Left ventricle myocardium superior (tissue), 1 donor: Measurements from ENCODE around the gene ACIN1. TPM values are rescaled to one million over a fixed set of nuclear protein-coding genes. Genes with fewer than 3 reads are reported as not detected.
A peak's percentile ranks its signal among the peaks of the same experiment; 100 is the strongest.

Experiments used
- ATAC-seq: fragments of 200-7000 bp; cut with Tn5 transposase; one replicate; pipeline ENCODE4 v1.9.1; 2020; ENCODE audit warnings: mild to moderate bottlenecking, moderate library complexity
- DNase-seq: peaks from one replicate; pipeline ENCODE4 v3.0.0-alpha.2; 2020
- intact Hi-C: fragments of 100-400 bp; cut with micrococcal nuclease; formaldehyde crosslinking; loops from one replicate; pipeline ENCODE4 v1.11.0; 2022
- total RNA-seq: library from RNA; stranded (reverse); fragmentation: NEBNext Ultra II Directional; extraction: Animal tissue kit (Norgen Biotek cat#: 25700); gene quantifications from one replicate; pipeline ENCODE4 v1.2.1, GENCODE V29; 2021
- donor health status: DM: no; HTN: yes; CAD: no; lungs with severe emphysema.

The ACIN1 gene
- total RNA-seq, 1 donor from 2014 or later = 78.4 TPM

GRCh38 chr14:23068789-23069412, 26.0 kb downstream of the ACIN1 start:
- intact Hi-C loops = no loop called here
- ATAC-seq (peak; percentile 64), DNase-seq (peak; percentile 70)

GRCh38 chr14:23067847-23068788, 26.8 kb downstream of the ACIN1 start:
- DNase-seq (no peak), ATAC-seq (no peak)
- intact Hi-C loops = no loop called here

GRCh38 chr14:23066855-23067744, 27.8 kb downstream of the ACIN1 start:
- intact Hi-C loops = no loop called here
- no peak for DNase-seq
- no peak for ATAC-seq

GRCh38 chr14:23066368-23066767, 28.6 kb downstream of the ACIN1 start:
- ATAC-seq (no peak), DNase-seq (no peak)
- intact Hi-C loops = no loop called here

- intact Hi-C loops = no loop called here
- DNase-seq = no peak
- ATAC-seq = no peak
Measured at GRCh38 chr14:23063601-23064000, 31.3 kb downstream of the ACIN1 start.

GRCh38 chr14:23062002-23062401, 32.9 kb downstream of the ACIN1 start:
- ATAC-seq (peak; percentile 44), DNase-seq (peak; percentile 55)
- intact Hi-C loops = no loop called here

GRCh38 chr14:23060536-23061260, 34.2 kb downstream of the ACIN1 start:
- intact Hi-C loops = no loop called here
- ATAC-seq = no peak
- no peak for DNase-seq

GRCh38 chr14:23058654-23059504, 36.1 kb downstream of the ACIN1 start:
- DNase-seq = no peak
- no peak for ATAC-seq
- intact Hi-C loops = no loop called here

- intact Hi-C loops = no loop called here
- ATAC-seq = peak; percentile 76
- peak; percentile 92 for DNase-seq
Measured at GRCh38 chr14:23057757-23058653, 36.9 kb downstream of the ACIN1 start.

GRCh38 chr14:23056956-23057756, 37.8 kb downstream of the ACIN1 start, which contains the start of gene CDH24:
TSS of gene CDH24 (minus strand) at chr14:23057520. CDS start at chr14:23055733, 1,787 bp downstream.
- peak; percentile 85 for DNase-seq
- intact Hi-C loops = no loop called here
- ATAC-seq = peak; percentile 63

- DNase-seq (peak; percentile 68), ATAC-seq (peak; percentile 60)
- intact Hi-C loops = no loop called here
Measured at GRCh38 chr14:23056145-23056955, 38.6 kb downstream of the ACIN1 start.

GRCh38 chr14:23055621-23056144, 39.3 kb downstream of the ACIN1 start:
- intact Hi-C loops = no loop called here
- ATAC-seq (peak; percentile 22), DNase-seq (peak; percentile 60)

- DNase-seq (no peak), ATAC-seq (no peak)
- intact Hi-C loops = no loop called here
Measured at GRCh38 chr14:23055147-23055550, 39.8 kb downstream of the ACIN1 start.

- no peak for ATAC-seq
- intact Hi-C loops = loop anchor here (5.0 kb wide), 1 partner anchor 67 kb away; no protein-coding TSS in a partner anchor
- no peak for DNase-seq
Measured at GRCh38 chr14:23054000-23054811, 40.7 kb downstream of the ACIN1 start.
